Type B pancreatic cell (in vitro differentiated cells): Measurements from ENCODE around the gene STAT5B. TPM values are rescaled to one million over a fixed set of nuclear protein-coding genes. Genes with fewer than 3 reads are reported as not detected.

Source experiments
- DNase-seq: peaks from one replicate; pipeline ENCODE4 v3.0.0; 2021; ENCODE audit warnings: mixed read lengths; ENCODE audit not compliant: unreplicated experiment; ENCODE audit errors: extremely low spot score
- H3K27ac Mint-ChIP-seq: 2 replicates; pipeline ENCODE4 v1.8.0; 2021; ENCODE audit warnings: mild to moderate bottlenecking, mixed read lengths
- H3K27me3 Mint-ChIP-seq: 2 replicates; pipeline ENCODE4 v1.8.0; 2021; ENCODE audit warnings: mixed read lengths
- H3K36me3 Mint-ChIP-seq: 2 replicates; pipeline ENCODE4 v1.8.0; 2021; ENCODE audit warnings: mixed read lengths
- H3K4me1 Mint-ChIP-seq: one replicate; pipeline ENCODE4 v1.8.0; 2021; ENCODE audit warnings: mixed read lengths; ENCODE audit not compliant: unreplicated experiment
- H3K4me3 Mint-ChIP-seq: 2 replicates; pipeline ENCODE4 v1.8.0; 2021; ENCODE audit warnings: mild to moderate bottlenecking, mixed read lengths
- H3K9me3 Mint-ChIP-seq: 2 replicates; pipeline ENCODE4 v1.8.0; 2021; ENCODE audit warnings: mixed read lengths
- CTCF ChIP-seq: fragments of 200-600 bp; sonication (generic); conservative IDR thresholded peaks from 2 replicates; pipeline ENCODE4 v1.5.0; 2021; ENCODE audit warnings: antibody characterized with exemption, mild to moderate bottlenecking
- total RNA-seq: library from RNA; stranded (reverse); gene quantifications from 2 replicates; pipeline ENCODE4 v1.2.1, GENCODE V29; 2021; ENCODE audit warnings: low replicate concordance

STAT5B gene
- total RNA-seq, 1 donor from 2014 or later, result 42.3 TPM

GRCh38 chr17:42294469-42295398, 18.5 kb upstream of the STAT5B start:
- DNase-seq, result no peak
- Mint-ChIP-seq H3K4me3 (no peak overlapping the region), H3K27me3 (peaks cover 23% of the 10 kb centered on the region), H3K9me3 (no peaks in the 10 kb centered on the region), H3K4me1 (peaks cover 7% of the 10 kb centered on the region), H3K27ac (no peak overlapping the region), H3K36me3 (no peaks in the 10 kb centered on the region)
- no peak for TF ChIP-seq CTCF

GRCh38 chr17:42291129-42291528, 14.9 kb upstream of the STAT5B start:
- DNase-seq, result no peak
- no peak for TF ChIP-seq CTCF
- H3K27ac Mint-ChIP-seq, result no peak overlapping the region
- no peak overlapping the region for H3K4me3 Mint-ChIP-seq
- H3K4me1 Mint-ChIP-seq, result peaks cover 19% of the 10 kb centered on the region
- H3K9me3 Mint-ChIP-seq, result no peaks in the 10 kb centered on the region
- no peaks in the 10 kb centered on the region for H3K36me3 Mint-ChIP-seq
- H3K27me3 Mint-ChIP-seq, result peaks cover 40% of the 10 kb centered on the region

GRCh38 chr17:42290577-42290976, 14.4 kb upstream of the STAT5B start:
- Mint-ChIP-seq H3K9me3 (no peaks in the 10 kb centered on the region), H3K27me3 (peaks cover 40% of the 10 kb centered on the region), H3K36me3 (no peaks in the 10 kb centered on the region), H3K4me1 (peaks cover 19% of the 10 kb centered on the region), H3K4me3 (no peak overlapping the region), H3K27ac (no peak overlapping the region)
- no peak for DNase-seq
- no peak for TF ChIP-seq CTCF

- Mint-ChIP-seq H3K9me3 (no peaks in the 10 kb centered on the region), H3K36me3 (no peaks in the 10 kb centered on the region), H3K27ac (no peak overlapping the region), H3K4me1 (peaks cover 19% of the 10 kb centered on the region), H3K4me3 (peak overlapping the region; percentile 65), H3K27me3 (peaks cover 35% of the 10 kb centered on the region)
- no peak for TF ChIP-seq CTCF
- DNase-seq, result no peak
Observed at GRCh38 chr17:42289611-42290181, 13.5 kb upstream of the STAT5B start.

- peak overlapping the region; percentile 65 for H3K4me3 Mint-ChIP-seq
- H3K4me1 Mint-ChIP-seq, result peaks cover 19% of the 10 kb centered on the region
Observed at GRCh38 chr17:42288803-42289610, 12.8 kb upstream of the STAT5B start.

More at GRCh38 chr17:42288803-42289610, 12.8 kb upstream of the STAT5B start:
- no peak for DNase-seq
- Mint-ChIP-seq H3K36me3 (no peaks in the 10 kb centered on the region), H3K9me3 (no peaks in the 10 kb centered on the region), H3K27ac (no peak overlapping the region), H3K27me3 (peaks cover 35% of the 10 kb centered on the region)
- TF ChIP-seq CTCF, result no peak
